GM12878 (cell line): ENCODE data around the gene MICALL1. TPM values are rescaled to one million over a fixed set of nuclear protein-coding genes. Genes with fewer than 3 reads are reported as not detected.

ENCODE experiments used
- ATAC-seq: fragments of 200-7000 bp; cut with Tn5 transposase; 3 replicates; pipeline ENCODE4 v1.9.1; 2020; ENCODE audit warnings: mild to moderate bottlenecking, moderate library complexity
- BruUV-seq: library from RNA; stranded (reverse); fragments of 400-500 nt; replicated peaks from 2 replicates; lab custom pipeline; 2021; lab: Mats Ljungman, UMichigan
- CTCF ChIA-PET: fragments of 300-600 bp; sonication (Branson Sonifier 250); formaldehyde crosslinking; extraction: SDS; loops from one replicate; lab custom pipeline; 2021; ENCODE audit warnings: inconsistent platforms; lab: Yijun Ruan, JAX
- POLR2A ChIA-PET: fragments of 350-600 bp; formaldehyde crosslinking; extraction: SDS; loops from one replicate; lab custom pipeline; 2021; ENCODE audit warnings: inconsistent platforms; lab: Charles Lee
- RAD21 ChIA-PET: fragments of 300-600 bp; sonication (Branson Sonifier 250); formaldehyde crosslinking; loops from one replicate; lab custom pipeline; 2023; ENCODE audit warnings: antibody characterized with exemption; ENCODE audit not compliant: unreplicated experiment; lab: Charles Lee
- SMC1A ChIA-PET: fragments of 300-600 bp; sonication (Branson Sonifier 250); formaldehyde crosslinking; loops from one replicate; lab custom pipeline; 2023; ENCODE audit not compliant: unreplicated experiment, uncharacterized antibody; lab: Charles Lee
- DNase-seq: peaks from one replicate; pipeline ENCODE4 v3.0.0-alpha.2; 2011; ENCODE audit warnings: low read depth, low spot score
- FAIRE-seq: peaks from 3 replicates; lab custom pipeline; 2011; peaks lifted over from hg19 to GRCh38; lab: Jason Lieb, UNC
- H2AFZ ChIP-seq: 2 replicates; pipeline ENCODE4 v1.6.0; 2011; ENCODE audit warnings: low read depth, low read length, control low read depth; ENCODE audit not compliant: control insufficient read depth
- H3K27ac ChIP-seq: 2 replicates; pipeline ENCODE4 v1.5.1; 2011; ENCODE audit warnings: control low read depth; ENCODE audit not compliant: control insufficient read depth, insufficient read depth
- H3K27me3 ChIP-seq, 2 experiments: replicated peaks in 1 of 2; 2 replicates each; pipeline versions ENCODE4 v1.6.0 to v1.6.1; 2011; ENCODE audit warnings: low read length in 1 of 2; ENCODE audit not compliant: control insufficient read depth in 2 of 2, insufficient read depth in 2 of 2
- H3K36me3 ChIP-seq, 2 experiments: 2 replicates each; pipeline ENCODE4 v1.5.1; 2011; ENCODE audit warnings: low read length in 1 of 2; ENCODE audit not compliant: control insufficient read depth in 2 of 2, insufficient read depth in 2 of 2
- H3K4me1 ChIP-seq: 2 replicates; pipeline ENCODE4 v1.6.1; 2011; ENCODE audit warnings: mild to moderate bottlenecking, low read length, moderate library complexity, mixed read lengths; ENCODE audit not compliant: control insufficient read depth, insufficient read depth
- H3K4me2 ChIP-seq: 2 replicates; pipeline ENCODE4 v1.6.0; 2011; ENCODE audit warnings: control low read depth; ENCODE audit not compliant: control insufficient read depth, insufficient read depth
- H3K4me3 ChIP-seq: fragments of 200-600 bp; sonication (generic); 2 replicates; pipeline ENCODE4 v1.5.1; 2016
- H3K79me2 ChIP-seq: 2 replicates; pipeline ENCODE4 v1.6.0; 2011; ENCODE audit warnings: low read length; ENCODE audit not compliant: control insufficient read depth, insufficient read depth
- H3K9ac ChIP-seq: 2 replicates; pipeline ENCODE4 v1.8.0; 2011; ENCODE audit warnings: low read length, control low read depth, mixed read lengths; ENCODE audit not compliant: control insufficient read depth, insufficient read depth
- H3K9me3 ChIP-seq: replicated peaks from 3 replicates; pipeline ENCODE4 v1.5.1; 2011; ENCODE audit warnings: mild to moderate bottlenecking, low read length; ENCODE audit not compliant: control insufficient read depth, insufficient read depth
- H4K20me1 ChIP-seq: 2 replicates; pipeline ENCODE4 v1.6.0; 2011; ENCODE audit not compliant: control insufficient read depth, insufficient read depth
- BRCA1 ChIP-seq: IDR thresholded peaks from 2 replicates; pipeline ENCODE4 v1.6.1; 2011; ENCODE audit warnings: low read depth, low read length, improper control_type of control experiment
- CREB1 ChIP-seq: IDR thresholded peaks from 2 replicates; pipeline ENCODE4 v1.6.1; 2012; ENCODE audit warnings: low read depth, mild to moderate bottlenecking, inconsistent platforms
- ESRRA ChIP-seq: IDR thresholded peaks from 2 replicates; pipeline ENCODE4 v1.6.1; 2012; ENCODE audit warnings: mild to moderate bottlenecking, low read length, improper control_type of control experiment
- MXI1 ChIP-seq: fragments of 150-350 bp; IDR thresholded peaks from 2 replicates; pipeline ENCODE4 v1.6.1; 2011; ENCODE audit warnings: low read depth, mild to moderate bottlenecking, inconsistent platforms, low read length, improper control_type of control experiment
- RUNX3 ChIP-seq: IDR thresholded peaks from 2 replicates; pipeline ENCODE4 v1.6.1; 2012; ENCODE audit warnings: low read length, inconsistent platforms
- TCF12 ChIP-seq: IDR thresholded peaks from 2 replicates; pipeline ENCODE4 v1.6.1; 2011; ENCODE audit warnings: low read depth, mild to moderate bottlenecking, low read length
- WGBS: methylation state at CpG from one replicate; pipeline ENCODE4 v1.1.6; 2016; ENCODE audit warnings: low lambda C conversion rate; ENCODE audit not compliant: insufficient replicate concordance, insufficient coverage; ENCODE audit errors: missing lambda C conversion rate; 5-methylcytosine and 5-hydroxymethylcytosine counted together
- in situ Hi-C: fragments of 300-500 bp; cut with MboI; formaldehyde crosslinking; loops from 9 replicates; pipeline ENCODE4 v1.14.3; 2018; ENCODE audit warnings: mixed read lengths
- intact Hi-C: fragments of 100-400 bp; cut with micrococcal nuclease; formaldehyde crosslinking; loops from one replicate; pipeline ENCODE4 v1.14.2; 2022; ENCODE audit not compliant: unreplicated experiment
- polyA plus RNA-seq, 11 experiments: library from polyadenylated mRNA; depleted of rRNA in 4 of 11; unstranded in 6 of 11; stranded (reverse) in 5 of 11; fragments of >200 nt; fragmentation: Nextera tagmentation in 4 of 11; fragmentation: Illumina TruSeq in 1 of 11; extraction: Ambion mirVana in 4 of 11; extraction: Trizol in 1 of 11; gene quantifications; 1 replicate in 1 of 11; 2 replicates in 10 of 11; pipeline versions ENCODE4 v1.2.1 to v1.2.3, GENCODE V29; 2011 to 2016; ENCODE audit warnings: inconsistent platforms in 2 of 11, missing spikeins in 2 of 11, low read depth in 1 of 11
- total RNA-seq, 4 experiments: library from RNA; depleted of rRNA in 3 of 4; stranded (reverse); fragments of >200 nt in 3 of 4; fragmentation: Illumina TruSeq in 1 of 4; extraction: Trizol in 1 of 4; gene quantifications; 2 replicates each; pipeline versions ENCODE4 v1.2.1 to v1.2.3, GENCODE V29; 2013 to 2021
- TF ChIP-seq, protein P1 (sequence below): fragments of 450-650 bp; conservative IDR thresholded peaks from 2 replicates; pipeline ENCODE4 v1.6.1; 2017; ENCODE audit warnings: mild to moderate bottlenecking, moderate library complexity

MICALL1 gene
- total and polyA plus RNA-seq, 10 of the 15 experiments (the other 5 are each of a cell fraction or from before 2014, with no cell fraction given), result 0.72 to 30.7 (median 7.8) TPM

DNA sequence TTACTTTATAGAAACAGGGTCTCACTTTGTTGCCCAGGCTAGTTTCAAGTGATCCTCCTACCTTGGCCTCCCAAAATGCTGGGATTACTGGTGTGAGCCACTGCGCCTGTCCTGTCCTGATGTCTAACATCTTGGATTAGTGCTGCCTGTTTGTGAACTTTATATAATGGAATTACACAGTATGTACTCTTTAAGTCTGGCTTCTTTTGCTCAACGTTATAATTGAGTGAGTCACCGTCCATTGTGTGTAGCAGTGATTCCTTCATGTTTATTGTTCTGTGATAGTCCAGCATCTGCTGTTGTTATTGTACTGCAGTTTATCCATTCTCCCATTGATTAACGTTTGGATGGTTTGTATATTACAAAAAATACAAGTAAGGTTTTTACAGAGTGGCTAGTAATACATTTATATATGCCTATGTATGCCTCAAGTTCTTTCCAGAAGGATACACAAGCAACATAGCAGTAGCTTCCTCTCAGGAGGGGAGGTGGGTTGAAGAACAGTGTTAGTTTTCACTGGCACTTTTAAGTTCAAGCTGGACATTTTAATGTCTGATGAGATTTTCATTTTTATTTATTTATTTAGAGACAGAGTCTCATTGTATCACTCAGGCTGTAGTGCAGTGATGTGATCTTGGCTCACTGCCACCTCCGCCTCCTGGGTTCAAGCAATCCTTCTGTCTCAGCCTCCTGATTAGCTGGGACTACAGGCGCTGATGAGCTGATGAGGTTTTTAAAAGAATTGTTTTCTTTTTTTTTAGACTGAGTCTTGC is 25.2 kb upstream of the MICALL1 start:
- no peak overlapping the region for H3K27ac ChIP-seq
- no peaks in the 10 kb centered on the region for H3K9me3 ChIP-seq
- ChIA-PET RAD21 (no interaction called here), SMC1A (interaction anchor here (1.2 kb wide), 1 partner anchor 16 kb away, joined by 3 read pairs; no protein-coding TSS in a partner anchor)
- BruUV-seq, result no TSS peak
- no peak for FAIRE-seq
- no peak overlapping the region for H2AFZ ChIP-seq
- intact Hi-C loops, result no loop called here
- peaks cover 2% of the 10 kb centered on the region for H3K79me2 ChIP-seq
- WGBS, result 81% methylated on average over 6 of the region's 6 CpGs
- no peak overlapping the region for H3K4me2 ChIP-seq
- DNase-seq, result no peak
- ATAC-seq, result no peak
- H3K9ac ChIP-seq, result no peak overlapping the region
- TF ChIP-seq ESRRA (no peak), MXI1 (no peak), TCF12 (no peak), BRCA1 (no peak), CREB1 (no peak), RUNX3 (no peak)
- TF ChIP-seq, protein P1, sequence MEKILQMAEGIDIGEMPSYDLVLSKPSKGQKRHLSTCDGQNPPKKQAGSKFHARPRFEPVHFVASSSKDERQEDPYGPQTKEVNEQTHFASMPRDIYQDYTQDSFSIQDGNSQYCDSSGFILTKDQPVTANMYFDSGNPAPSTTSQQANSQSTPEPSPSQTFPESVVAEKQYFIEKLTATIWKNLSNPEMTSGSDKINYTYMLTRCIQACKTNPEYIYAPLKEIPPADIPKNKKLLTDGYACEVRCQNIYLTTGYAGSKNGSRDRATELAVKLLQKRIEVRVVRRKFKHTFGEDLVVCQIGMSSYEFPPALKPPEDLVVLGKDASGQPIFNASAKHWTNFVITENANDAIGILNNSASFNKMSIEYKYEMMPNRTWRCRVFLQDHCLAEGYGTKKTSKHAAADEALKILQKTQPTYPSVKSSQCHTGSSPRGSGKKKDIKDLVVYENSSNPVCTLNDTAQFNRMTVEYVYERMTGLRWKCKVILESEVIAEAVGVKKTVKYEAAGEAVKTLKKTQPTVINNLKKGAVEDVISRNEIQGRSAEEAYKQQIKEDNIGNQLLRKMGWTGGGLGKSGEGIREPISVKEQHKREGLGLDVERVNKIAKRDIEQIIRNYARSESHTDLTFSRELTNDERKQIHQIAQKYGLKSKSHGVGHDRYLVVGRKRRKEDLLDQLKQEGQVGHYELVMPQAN, result no peak
- TF ChIP-seq, all 136 proteins: peak for 0
- in situ Hi-C loops, result no loop called here
- H4K20me1 ChIP-seq, result no peaks in the 10 kb centered on the region; the same call in 1 of the 2 replicates
- CTCF ChIA-PET, result interaction anchor here (2.0 kb wide), 1 partner anchor 17 kb away, joined by 10 read pairs; no protein-coding TSS in a partner anchor
- H3K4me1 ChIP-seq, result no peaks in the 10 kb centered on the region
- H3K4me3 ChIP-seq, result no peak overlapping the region
- no peaks in the 10 kb centered on the region for H3K27me3 ChIP-seq
- peaks cover 7 to 24% of the 10 kb centered on the region in 2 experiments for H3K36me3 ChIP-seq
- POLR2A ChIA-PET, result no interaction called here
